ENCODE results near the gene TYW1B.
"Not testable (repeated sequence)": the region's sequence is repeated elsewhere in the genome, so short reads cannot be mapped to it uniquely, and the experiment has no call there.

The TYW1B gene

DNA sequence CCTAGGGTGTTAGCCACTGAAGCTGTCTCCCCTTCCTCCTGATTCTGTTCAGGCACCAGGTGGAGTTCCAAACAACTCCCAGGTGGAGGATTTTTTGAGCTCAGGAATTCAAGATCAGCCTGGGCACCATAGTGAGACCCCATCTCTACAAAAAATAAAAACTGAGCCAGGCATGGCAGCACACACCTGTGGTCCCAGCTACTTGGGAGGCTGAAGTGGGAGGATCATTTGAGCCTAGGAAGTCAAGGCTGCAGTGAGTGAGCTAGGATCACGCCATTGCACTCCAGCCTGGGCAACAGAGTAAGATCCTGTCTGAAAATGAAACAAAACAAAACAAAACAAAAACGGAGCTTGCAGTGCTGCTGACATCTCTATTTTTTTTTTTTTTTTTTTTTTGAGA lies 287.1 kb downstream of the TYW1B start:
- no peak for DNase-seq

DNA sequence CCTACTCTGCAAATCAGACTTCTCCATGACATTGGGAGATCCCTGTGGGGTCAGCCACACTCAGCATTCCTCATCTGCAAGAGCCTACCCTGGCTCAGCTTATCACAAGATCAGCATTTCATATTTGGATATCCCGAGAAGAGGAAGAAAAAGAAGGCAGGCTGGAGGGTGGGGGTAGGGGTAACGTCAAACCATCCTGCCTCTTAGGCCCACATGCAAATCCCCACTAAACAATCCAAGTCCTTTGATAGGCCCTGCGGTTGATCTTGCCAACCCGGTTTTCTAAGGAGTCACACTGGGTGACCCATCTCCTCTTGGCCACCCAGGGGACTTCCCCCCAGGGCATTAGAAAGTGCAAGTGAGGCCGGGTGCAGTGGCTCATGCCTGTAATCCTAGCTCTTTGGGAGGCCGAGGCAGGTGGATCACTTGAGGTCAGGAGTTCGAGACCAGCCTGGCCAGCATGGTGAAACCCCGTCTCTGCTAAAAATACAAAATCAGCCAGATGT lies 287.8 kb downstream of the TYW1B start:
- no peak for DNase-seq

DNA sequence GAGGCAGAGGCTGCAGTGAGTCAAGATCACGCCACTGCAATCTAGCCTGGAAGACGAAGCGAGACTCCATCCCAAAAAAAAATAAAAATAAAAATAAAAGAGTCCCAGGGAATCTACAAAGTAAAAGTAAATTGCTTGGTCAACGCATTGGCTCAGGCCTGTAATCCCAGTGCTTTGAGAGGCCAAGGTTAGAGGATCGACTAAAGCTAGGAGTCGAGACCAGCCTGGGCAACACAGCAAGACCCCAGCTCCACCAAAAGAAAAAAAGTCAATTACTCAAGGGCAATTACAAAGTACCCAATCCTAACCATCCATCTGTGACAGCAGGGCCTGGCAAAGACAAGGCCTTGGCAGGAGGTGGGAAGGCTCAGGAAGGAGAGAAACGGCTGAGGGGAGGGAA lies 288.3 kb downstream of the TYW1B start:
- DNase-seq: no peak

DNA sequence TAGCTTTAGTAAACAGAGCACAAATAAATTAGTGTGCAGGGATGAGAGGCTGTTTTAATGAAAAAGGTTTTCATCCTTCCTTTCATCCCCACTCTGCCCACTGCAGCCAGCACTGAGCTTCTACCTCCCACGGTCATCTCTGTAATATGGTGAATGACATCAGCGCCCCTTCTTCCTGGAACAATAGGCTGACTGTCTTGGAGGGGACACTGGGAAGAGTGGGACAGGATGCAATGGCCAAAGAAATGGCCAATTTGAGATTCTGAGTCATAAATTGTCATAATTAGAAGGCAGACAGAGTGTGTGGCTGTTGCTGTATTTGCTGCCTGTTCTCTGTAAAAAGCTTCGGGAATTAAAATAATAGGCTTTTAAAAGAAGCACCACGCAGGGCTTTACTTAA lies 289.1 kb downstream of the TYW1B start:
- DNase-seq: no peak

- DNase-seq: no peak
Observed at GRCh38 chr7:72538147-72538546, 289.9 kb downstream of the TYW1B start.

DNA sequence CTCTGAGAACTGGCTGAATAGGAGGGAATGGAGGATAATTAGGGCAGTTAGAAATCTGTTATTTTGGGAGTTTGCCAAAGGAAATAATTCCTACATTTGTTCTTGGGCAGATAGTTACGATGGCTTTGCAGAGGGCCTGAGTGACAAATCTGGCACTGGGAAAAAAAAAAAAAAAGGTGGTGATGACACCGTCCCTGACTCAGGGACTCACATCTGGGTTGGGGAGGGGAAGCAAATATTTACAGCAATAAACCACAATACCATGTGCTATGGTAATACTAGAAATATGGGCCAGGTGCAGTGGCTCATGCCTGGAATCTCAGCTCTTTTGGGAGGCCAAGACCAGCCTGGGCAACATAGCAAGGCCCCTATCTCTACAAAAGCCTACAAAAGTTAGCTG lies 292.0 kb downstream of the TYW1B start:
- DNase-seq: peak; percentile 4

DNA sequence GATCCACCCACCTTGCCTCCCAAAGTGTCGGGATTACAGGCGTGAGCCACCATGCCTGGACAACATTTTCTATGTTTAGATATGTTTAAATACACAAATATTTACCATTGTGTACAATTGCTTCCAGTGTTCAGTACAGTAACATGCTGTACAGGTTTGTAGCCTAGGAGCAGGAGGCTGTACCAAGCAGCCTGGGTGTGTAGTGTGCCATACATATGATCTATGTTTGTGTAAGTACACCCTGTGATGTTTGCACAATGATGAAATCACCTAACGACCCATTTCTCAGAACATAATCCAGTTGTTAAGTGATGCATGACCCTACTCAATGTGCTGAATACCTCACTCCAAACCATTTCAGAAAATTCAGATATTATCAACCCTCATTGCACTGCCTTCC lies 297.0 kb downstream of the TYW1B start:
- DNase-seq: not testable (repeated sequence)

Data from NCI-H1092 treated with DMSO at 0.1 percent for 48 hours (cell line).